Right atrium auricular region (tissue), 2 donors: ENCODE results near the gene CAMTA1. TPM values are rescaled to one million over a fixed set of nuclear protein-coding genes. Genes with fewer than 3 reads are reported as not detected.

Source experiments
- DNase-seq: peaks from one replicate; pipeline ENCODE4 v3.0.0-alpha.2; 2019; ENCODE audit warnings: low spot score
- H3K27ac ChIP-seq, 2 donors: fragments of 200-600 bp; sonication (generic); 1 replicate in 1 of 2; 2 replicates in 1 of 2; pipeline ENCODE4 v1.5.1; 2016 to 2019
- H3K27me3 ChIP-seq, 2 donors: fragments of 200-600 bp; sonication (generic); one replicate each; pipeline versions ENCODE4 v1.5.1 to v1.6.0; 2017 to 2019
- H3K36me3 ChIP-seq: fragments of 200-600 bp; sonication (generic); one replicate; pipeline ENCODE4 v1.5.1; 2016
- H3K4me1 ChIP-seq, 2 donors: fragments of 200-600 bp; sonication (generic); one replicate each; pipeline versions ENCODE4 v1.5.1 to v1.6.0; 2017 to 2019
- H3K4me3 ChIP-seq, 2 donors: fragments of 200-600 bp; sonication (generic); 1 replicate in 1 of 2; 2 replicates in 1 of 2; pipeline ENCODE4 v1.5.1; 2017 to 2019; ENCODE audit warnings: mild to moderate bottlenecking in 1 of 2, moderate library complexity in 1 of 2
- H3K9me3 ChIP-seq, 2 donors: fragments of 200-600 bp; sonication (generic); one replicate each; pipeline ENCODE4 v1.5.1; 2019
- total RNA-seq, 2 donors: library from RNA; depleted of rRNA; stranded (reverse); fragments of >200 nt; gene quantifications; one replicate each; pipeline ENCODE4 v1.1.0, GENCODE V29; 2016
- TF ChIP-seq, protein P1 (sequence below), 2 donors: fragments of 200-600 bp; sonication (generic); IDR thresholded peaks; one replicate each; pipeline ENCODE4 v1.5.1; 2019; ENCODE audit warnings: antibody characterized with exemption in 2 of 2

The CAMTA1 gene
- total RNA-seq, 2 donors from 2014 or later: 132 to 190 TPM

- H3K27ac ChIP-seq: no peak overlapping the region
- no peaks in the 10 kb centered on the region for H3K27me3 ChIP-seq
- DNase-seq: no peak
- peaks cover 0 to 22% of the 10 kb centered on the region in 2 donors for H3K4me1 ChIP-seq
- H3K4me3 ChIP-seq: no peak overlapping the region
- TF ChIP-seq, protein P1, sequence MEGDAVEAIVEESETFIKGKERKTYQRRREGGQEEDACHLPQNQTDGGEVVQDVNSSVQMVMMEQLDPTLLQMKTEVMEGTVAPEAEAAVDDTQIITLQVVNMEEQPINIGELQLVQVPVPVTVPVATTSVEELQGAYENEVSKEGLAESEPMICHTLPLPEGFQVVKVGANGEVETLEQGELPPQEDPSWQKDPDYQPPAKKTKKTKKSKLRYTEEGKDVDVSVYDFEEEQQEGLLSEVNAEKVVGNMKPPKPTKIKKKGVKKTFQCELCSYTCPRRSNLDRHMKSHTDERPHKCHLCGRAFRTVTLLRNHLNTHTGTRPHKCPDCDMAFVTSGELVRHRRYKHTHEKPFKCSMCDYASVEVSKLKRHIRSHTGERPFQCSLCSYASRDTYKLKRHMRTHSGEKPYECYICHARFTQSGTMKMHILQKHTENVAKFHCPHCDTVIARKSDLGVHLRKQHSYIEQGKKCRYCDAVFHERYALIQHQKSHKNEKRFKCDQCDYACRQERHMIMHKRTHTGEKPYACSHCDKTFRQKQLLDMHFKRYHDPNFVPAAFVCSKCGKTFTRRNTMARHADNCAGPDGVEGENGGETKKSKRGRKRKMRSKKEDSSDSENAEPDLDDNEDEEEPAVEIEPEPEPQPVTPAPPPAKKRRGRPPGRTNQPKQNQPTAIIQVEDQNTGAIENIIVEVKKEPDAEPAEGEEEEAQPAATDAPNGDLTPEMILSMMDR (IDR thresholded peaks at IDR 0.05): no peak
- no peaks in the 10 kb centered on the region for H3K36me3 ChIP-seq
- no peaks in the 10 kb centered on the region for H3K9me3 ChIP-seq
Measured at GRCh38 chr1:7487766-7488474, 702.7 kb downstream of the CAMTA1 start.

GRCh38 chr1:7488475-7488842 lies 703.2 kb downstream of the CAMTA1 start:
- DNase-seq: no peak
- TF ChIP-seq, protein P1 (IDR thresholded peaks at IDR 0.05): no peak
- Histone ChIP-seq H3K4me1 (peaks cover 0 to 22% of the 10 kb centered on the region in 2 donors), H3K9me3 (no peaks in the 10 kb centered on the region), H3K4me3 (no peak overlapping the region), H3K36me3 (no peaks in the 10 kb centered on the region), H3K27ac (no peak overlapping the region), H3K27me3 (no peaks in the 10 kb centered on the region)

DNA sequence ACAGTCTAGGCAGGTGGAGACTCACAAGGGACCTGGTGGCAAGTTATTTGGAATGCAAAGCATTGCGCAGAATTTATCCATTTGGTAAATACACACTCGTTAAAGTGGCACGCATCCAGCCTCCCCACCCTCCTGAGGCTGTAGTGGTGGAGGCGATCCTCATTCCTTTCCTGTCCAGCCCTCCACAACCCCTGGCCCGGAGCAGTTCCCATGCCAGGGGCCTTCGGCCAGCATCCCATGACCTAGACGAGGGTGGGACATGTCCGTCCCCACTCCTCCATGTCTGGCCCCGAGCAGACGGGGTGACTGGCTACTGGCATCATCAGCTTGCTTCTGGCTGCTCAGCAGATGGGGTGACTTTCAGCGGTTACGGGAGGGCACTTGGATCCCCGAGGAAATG lies 704.3 kb downstream of the CAMTA1 start:
- DNase-seq: no peak
- TF ChIP-seq, protein P1 (IDR thresholded peaks at IDR 0.05): no peak
- no peaks in the 10 kb centered on the region for H3K27me3 ChIP-seq
- no peaks in the 10 kb centered on the region for H3K36me3 ChIP-seq
- no peaks in the 10 kb centered on the region for H3K9me3 ChIP-seq
- peaks cover 0 to 22% of the 10 kb centered on the region in 2 donors for H3K4me1 ChIP-seq
- H3K4me3 ChIP-seq: no peak overlapping the region
- H3K27ac ChIP-seq: no peak overlapping the region

GRCh38 chr1:7490576-7490975 lies 705.3 kb downstream of the CAMTA1 start:
- Histone ChIP-seq H3K4me3 (no peak overlapping the region), H3K27ac (no peak overlapping the region), H3K36me3 (no peaks in the 10 kb centered on the region), H3K27me3 (no peaks in the 10 kb centered on the region), H3K4me1 (peaks cover 0 to 14% of the 10 kb centered on the region in 2 donors), H3K9me3 (no peaks in the 10 kb centered on the region)
- TF ChIP-seq, protein P1 (IDR thresholded peaks at IDR 0.05): no peak
- DNase-seq: no peak

DNA sequence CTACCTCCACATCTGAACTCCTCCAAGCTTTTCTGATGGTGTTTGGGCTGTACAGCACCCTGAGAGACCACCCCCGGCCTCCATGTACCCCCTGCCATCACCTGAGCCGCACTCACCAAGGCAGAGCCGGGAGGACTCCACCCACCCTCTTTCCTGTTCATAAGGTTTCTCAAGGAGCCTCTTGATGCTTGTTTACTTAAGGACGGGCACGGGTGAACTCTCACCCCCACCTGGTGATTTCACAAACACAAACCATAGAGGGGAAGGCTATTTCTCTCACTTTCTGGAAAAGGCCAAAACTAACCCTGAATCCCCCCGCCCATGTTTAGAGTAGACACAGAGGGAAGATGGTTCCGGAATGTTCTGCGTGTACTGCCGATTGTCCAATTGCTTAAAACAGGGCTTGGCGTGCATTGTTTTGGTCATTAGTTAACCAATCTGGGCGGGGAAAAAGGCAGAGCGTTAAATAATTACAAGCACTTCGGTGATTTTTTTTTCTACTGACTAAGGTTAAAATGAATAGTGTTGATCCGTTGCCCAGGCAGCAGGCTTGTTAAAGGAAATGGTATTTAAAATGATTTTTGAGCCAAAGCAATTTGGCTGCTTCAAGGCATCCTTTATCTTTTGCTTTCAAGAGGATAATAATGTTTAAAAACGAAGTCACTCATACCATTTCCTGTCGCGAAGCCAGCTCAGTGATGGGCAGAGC lies 706.0 kb downstream of the CAMTA1 start:
- no peaks in the 10 kb centered on the region for H3K36me3 ChIP-seq
- H3K27ac ChIP-seq: peak overlapping the region in 1 of 2 donors; percentile 37
- no peak overlapping the region for H3K4me3 ChIP-seq
- H3K27me3 ChIP-seq: no peaks in the 10 kb centered on the region
- peaks cover 0 to 13% of the 10 kb centered on the region in 2 donors for H3K4me1 ChIP-seq
- TF ChIP-seq, protein P1 (IDR thresholded peaks at IDR 0.05): no peak
- H3K9me3 ChIP-seq: no peaks in the 10 kb centered on the region
- no peak for DNase-seq
